ENCODE data around the gene LHX3. TPM values are rescaled to one million over a fixed set of nuclear protein-coding genes. Genes with fewer than 3 reads are reported as not detected.

Gene LHX3
- total RNA-seq, 4 donors from 2014 or later, result not detected

DNA sequence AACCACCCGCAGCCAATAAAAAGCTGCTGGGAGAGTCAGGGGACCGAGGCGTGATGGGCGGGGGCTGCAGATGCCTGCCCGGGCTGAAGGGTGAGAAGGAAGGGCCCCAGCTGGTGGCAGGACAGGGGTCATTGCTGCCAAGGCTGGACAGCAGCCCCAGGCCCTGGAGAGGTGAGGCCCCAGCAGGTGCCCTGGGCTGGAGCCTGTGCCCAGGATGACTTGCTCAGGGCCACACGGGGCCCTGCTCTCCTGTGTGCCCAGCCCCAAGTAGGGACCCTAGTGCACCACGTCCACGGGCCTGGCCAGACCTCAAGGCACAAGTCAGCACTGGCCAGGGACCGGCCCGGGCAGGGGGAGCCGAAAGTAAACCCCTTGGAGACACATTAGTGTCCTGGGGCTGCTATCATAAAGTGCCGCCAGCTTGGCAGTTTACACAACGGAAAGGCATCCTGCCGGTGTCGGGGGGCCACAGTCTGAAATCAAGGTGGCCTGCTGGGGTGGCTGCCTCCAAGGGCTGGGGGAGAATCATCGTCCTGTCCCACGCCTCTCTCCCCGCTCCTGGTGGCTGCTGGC, 22.0 kb downstream of the LHX3 start:
- TF ChIP-seq POLR2A (IDR thresholded peaks at IDR 0.05) (no peak), CTCF (IDR thresholded peaks at IDR 0.05) (no peak)
- no peak for DNase-seq
- intact Hi-C loops (cut with DNase I; ENCODE audit: low total_unique reads), result no loop called here
- no peaks in the 10 kb centered on the region for H3K4me1 ChIP-seq
- no peaks in the 10 kb centered on the region for H3K36me3 ChIP-seq
- no peaks in the 10 kb centered on the region for H3K9me3 ChIP-seq
- no peak overlapping the region for H3K4me3 ChIP-seq
- no peaks in the 10 kb centered on the region for H3K27me3 ChIP-seq
- no peak overlapping the region for H3K27ac ChIP-seq

DNA sequence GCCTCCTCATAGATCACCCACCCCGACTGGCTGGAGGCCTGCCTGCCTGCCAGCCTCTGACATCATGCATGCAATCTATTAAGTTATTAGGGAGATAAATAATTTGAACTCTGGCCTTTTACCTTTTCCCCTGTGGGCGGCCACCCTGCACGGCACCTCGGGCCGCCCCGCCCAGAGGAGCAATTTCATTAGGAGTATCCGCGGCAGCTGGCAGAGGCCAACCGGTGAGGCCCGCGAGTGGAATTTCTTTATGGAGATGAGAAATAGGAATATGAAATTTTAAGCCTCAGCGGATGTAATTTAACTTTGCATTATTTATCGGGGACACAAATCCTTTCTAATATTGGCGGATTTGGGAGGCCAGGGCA, 22.5 kb downstream of the LHX3 start:
- Histone ChIP-seq H3K27me3 (no peaks in the 10 kb centered on the region), H3K36me3 (no peaks in the 10 kb centered on the region)
- intact Hi-C loops (cut with DNase I; ENCODE audit: low total_unique reads), result no loop called here

GRCh38 chr9:136181784-136182419, 23.0 kb downstream of the LHX3 start:
- TF ChIP-seq CTCF (IDR thresholded peaks at IDR 0.05) (no peak), POLR2A (IDR thresholded peaks at IDR 0.05) (no peak)

More for the DNA sequence above, 22.5 kb downstream of the LHX3 start:
- Histone ChIP-seq H3K27ac (no peak overlapping the region), H3K4me1 (no peaks in the 10 kb centered on the region), H3K4me3 (no peak overlapping the region), H3K9me3 (no peaks in the 10 kb centered on the region)
- DNase-seq, result no peak
- no peak for TF ChIP-seq CTCF (IDR thresholded peaks at IDR 0.05)
- no peak for TF ChIP-seq POLR2A (IDR thresholded peaks at IDR 0.05)

GRCh38 chr9:136180586-136180985, 24.3 kb downstream of the LHX3 start:
- TF ChIP-seq POLR2A (IDR thresholded peaks at IDR 0.05) (no peak), CTCF (IDR thresholded peaks at IDR 0.05) (no peak)
- intact Hi-C loops (cut with DNase I; ENCODE audit: low total_unique reads), result no loop called here
- Histone ChIP-seq H3K27me3 (no peaks in the 10 kb centered on the region), H3K9me3 (no peaks in the 10 kb centered on the region), H3K36me3 (no peaks in the 10 kb centered on the region), H3K27ac (no peak overlapping the region), H3K4me1 (no peaks in the 10 kb centered on the region), H3K4me3 (no peak overlapping the region)
- DNase-seq, result no peak

More at GRCh38 chr9:136181784-136182419, 23.0 kb downstream of the LHX3 start:
- intact Hi-C loops (cut with DNase I; ENCODE audit: low total_unique reads), result no loop called here
- H3K9me3 ChIP-seq, result no peaks in the 10 kb centered on the region
- H3K27me3 ChIP-seq, result no peaks in the 10 kb centered on the region
- no peak overlapping the region for H3K4me3 ChIP-seq
- H3K36me3 ChIP-seq, result no peaks in the 10 kb centered on the region
- DNase-seq, result no peak
- no peaks in the 10 kb centered on the region for H3K4me1 ChIP-seq
- H3K27ac ChIP-seq, result no peak overlapping the region

DNA sequence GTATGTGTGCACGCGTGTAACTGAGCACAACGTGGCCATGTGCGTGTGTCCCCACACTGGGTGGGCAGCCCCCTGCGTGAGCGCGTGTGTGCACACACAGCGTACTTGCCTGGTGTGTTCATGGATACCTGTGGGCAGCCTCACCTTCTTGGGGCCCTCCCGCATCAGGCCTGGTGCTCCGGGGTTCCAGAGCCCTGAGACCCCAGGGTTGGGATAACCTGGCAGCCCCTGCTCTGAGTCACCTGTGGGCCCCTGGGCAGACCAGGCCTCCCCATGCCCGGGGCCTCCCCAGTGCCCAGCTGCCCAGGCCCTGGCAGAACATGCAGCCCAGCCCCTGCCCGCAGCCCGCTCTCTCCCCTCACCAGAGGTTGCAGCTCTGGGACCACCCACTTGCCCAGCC, 25.2 kb downstream of the LHX3 start:
- TF ChIP-seq CTCF (IDR thresholded peaks at IDR 0.05) (no peak), POLR2A (IDR thresholded peaks at IDR 0.05) (no peak)
- Histone ChIP-seq H3K4me3 (no peak overlapping the region), H3K4me1 (no peaks in the 10 kb centered on the region), H3K27me3 (no peaks in the 10 kb centered on the region), H3K36me3 (no peaks in the 10 kb centered on the region), H3K27ac (no peak overlapping the region), H3K9me3 (no peaks in the 10 kb centered on the region)
- intact Hi-C loops (cut with DNase I; ENCODE audit: low total_unique reads), result no loop called here
- DNase-seq, result no peak

Measured in uterus (tissue), 4 donors.